MM.1S (cell line): ENCODE data around the gene BCL2L2.

Experiments
- EZH2 ChIP-seq: fragments of 300-600 bp; sonication (generic); optimal IDR thresholded peaks from 2 replicates; pipeline ENCODE3; 2017; ENCODE audit warnings: low read depth, mild to moderate bottlenecking, antibody characterized with exemption, low read length, mixed read lengths
- EZH2phosphoT487 ChIP-seq: fragments of 300-600 bp; sonication (generic); IDR thresholded peaks from 2 replicates; pipeline ENCODE4 v1.6.1; 2018; ENCODE audit warnings: antibody characterized with exemption, low read length
- TF ChIP-seq, protein P1 (sequence below): fragments of 300-600 bp; sonication (generic); IDR thresholded peaks from 2 replicates; pipeline ENCODE4 v1.5.1; 2016; ENCODE audit warnings: antibody characterized with exemption, low read length, mixed read lengths

DNA sequence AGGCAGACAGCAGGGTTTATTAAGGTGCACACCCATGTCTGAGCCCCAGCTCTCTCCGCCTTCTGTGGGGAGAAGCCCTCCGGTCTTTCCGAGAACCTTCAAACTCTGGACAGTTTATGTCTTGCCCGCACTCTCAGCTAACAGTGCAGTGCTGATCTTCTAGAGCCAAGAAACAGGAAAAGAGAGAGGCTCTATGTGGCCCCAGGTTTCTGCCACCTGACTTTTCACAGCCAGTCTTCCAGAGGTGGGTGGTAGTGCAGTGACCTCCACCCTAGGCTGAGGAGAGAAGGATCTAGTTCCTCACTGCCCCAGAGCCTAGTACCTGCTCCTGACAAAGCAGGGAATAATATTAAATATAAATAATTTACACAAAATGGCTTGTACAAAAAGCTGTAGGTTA, 50.0 kb downstream of the BCL2L2 start:
- TF ChIP-seq EZH2 (no peak), EZH2phosphoT487 (no peak)
- TF ChIP-seq, protein P1, sequence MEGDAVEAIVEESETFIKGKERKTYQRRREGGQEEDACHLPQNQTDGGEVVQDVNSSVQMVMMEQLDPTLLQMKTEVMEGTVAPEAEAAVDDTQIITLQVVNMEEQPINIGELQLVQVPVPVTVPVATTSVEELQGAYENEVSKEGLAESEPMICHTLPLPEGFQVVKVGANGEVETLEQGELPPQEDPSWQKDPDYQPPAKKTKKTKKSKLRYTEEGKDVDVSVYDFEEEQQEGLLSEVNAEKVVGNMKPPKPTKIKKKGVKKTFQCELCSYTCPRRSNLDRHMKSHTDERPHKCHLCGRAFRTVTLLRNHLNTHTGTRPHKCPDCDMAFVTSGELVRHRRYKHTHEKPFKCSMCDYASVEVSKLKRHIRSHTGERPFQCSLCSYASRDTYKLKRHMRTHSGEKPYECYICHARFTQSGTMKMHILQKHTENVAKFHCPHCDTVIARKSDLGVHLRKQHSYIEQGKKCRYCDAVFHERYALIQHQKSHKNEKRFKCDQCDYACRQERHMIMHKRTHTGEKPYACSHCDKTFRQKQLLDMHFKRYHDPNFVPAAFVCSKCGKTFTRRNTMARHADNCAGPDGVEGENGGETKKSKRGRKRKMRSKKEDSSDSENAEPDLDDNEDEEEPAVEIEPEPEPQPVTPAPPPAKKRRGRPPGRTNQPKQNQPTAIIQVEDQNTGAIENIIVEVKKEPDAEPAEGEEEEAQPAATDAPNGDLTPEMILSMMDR, result no peak
